ENCODE data around the gene AADAT.

- TF ChIP-seq EP300 (IDR thresholded peaks at IDR 0.05; ENCODE audit: borderline replicate concordance) (no peak), YY1 (IDR thresholded peaks at IDR 0.05; ENCODE audit: low read depth) (no peak), TAF1 (IDR thresholded peaks at IDR 0.05; ENCODE audit: low read depth) (no peak), TEAD4 (IDR thresholded peaks at IDR 0.05) (no peak), TCF12 (IDR thresholded peaks at IDR 0.05; ENCODE audit: low read depth) (no peak)
Measured at GRCh38 chr4:170128219-170128804, 38.6 kb upstream of the AADAT start.
